K562 (cell line): Measurements from ENCODE around the gene ARID4B. TPM values are rescaled to one million over a fixed set of nuclear protein-coding genes. Genes with fewer than 3 reads are reported as not detected.

Source experiments
- ATAC-seq: fragments of 200-7000 bp; cut with Tn5 transposase; 3 replicates; pipeline ENCODE4 v1.9.1; 2020; ENCODE audit warnings: moderate library complexity
- BruUV-seq: library from RNA; stranded (reverse); fragments of 400-500 nt; replicated peaks from 2 replicates; lab custom pipeline; 2021; lab: Mats Ljungman, UMichigan
- CTCF ChIA-PET: fragments of 300-600 bp; formaldehyde crosslinking; extraction: SDS; loops from one replicate; lab custom pipeline; 2021; ENCODE audit warnings: low intra/inter-chr PET ratio; lab: Yijun Ruan, JAX
- POLR2A ChIA-PET: fragments of 300-600, 350-650 bp; sonication (Branson Sonifier 250); formaldehyde crosslinking; extraction: SDS; loops from one replicate; lab custom pipeline; 2021; ENCODE audit warnings: antibody characterized with exemption, inconsistent platforms; lab: Yijun Ruan, JAX
- DNase-seq, 4 experiments: peaks; one replicate each; pipeline versions ENCODE4 v3.0.0 to v3.0.0-alpha.2; 2011 to 2018; ENCODE audit warnings: low spot score in 3 of 4, mixed read lengths in 3 of 4; ENCODE audit errors: extremely low read depth in 1 of 4
- FAIRE-seq: peaks from 2 replicates; lab custom pipeline; 2011; peaks lifted over from hg19 to GRCh38; lab: Jason Lieb, UNC
- H2AFZ ChIP-seq: 2 replicates; pipeline ENCODE4 v1.6.0; 2011; ENCODE audit warnings: low read depth, low read length, control low read depth, inconsistent platforms
- H3K27ac ChIP-seq: fragments of 200-600 bp; 3 replicates; pipeline ENCODE4 v1.8.0; 2011; ENCODE audit warnings: low read depth, mild to moderate bottlenecking, control low read depth, inconsistent platforms, low read length, moderate library complexity, mixed read lengths; ENCODE audit errors: extremely low read depth
- H3K27me3 ChIP-seq, 2 experiments: fragments of 300-600 bp in 1 of 2; 2 replicates in 1 of 2; 3 replicates in 1 of 2; pipeline versions ENCODE4 v1.6.0 to v1.8.0; 2011; ENCODE audit warnings: inconsistent platforms in 2 of 2, low read length in 2 of 2, mild to moderate bottlenecking in 1 of 2, mixed read lengths in 1 of 2, moderate library complexity in 1 of 2; ENCODE audit not compliant: control insufficient read depth in 2 of 2, insufficient read depth in 2 of 2
- H3K36me3 ChIP-seq: fragments of 300-600 bp; 3 replicates; pipeline ENCODE4 v1.8.0; 2011; ENCODE audit warnings: mild to moderate bottlenecking, low read length, inconsistent platforms; ENCODE audit not compliant: control insufficient read depth, insufficient read depth
- H3K4me1 ChIP-seq, 2 experiments: fragments of 200-600 bp in 1 of 2; replicated peaks in 1 of 2; 2 replicates in 1 of 2; 3 replicates in 1 of 2; pipeline versions ENCODE4 v1.5.1 to v1.8.0; 2011; ENCODE audit warnings: inconsistent platforms in 2 of 2, low read length in 2 of 2, mild to moderate bottlenecking in 1 of 2, mixed read lengths in 1 of 2, moderate library complexity in 1 of 2; ENCODE audit not compliant: control insufficient read depth in 2 of 2, insufficient read depth in 2 of 2
- H3K4me2 ChIP-seq: 2 replicates; pipeline ENCODE4 v1.6.1; 2011; ENCODE audit warnings: low read length, control low read depth, inconsistent platforms, mixed read lengths; ENCODE audit not compliant: insufficient read depth
- H3K4me3 ChIP-seq: fragments of 200-600 bp; sonication (generic), shearing (Covaris generic); 2 replicates; pipeline ENCODE4 v1.5.1; 2016; ENCODE audit warnings: control low read depth, inconsistent platforms
- H3K79me2 ChIP-seq: fragments of 200-600 bp; 3 replicates; pipeline ENCODE4 v1.8.0; 2011; ENCODE audit warnings: low read length, inconsistent platforms; ENCODE audit not compliant: control insufficient read depth, insufficient read depth
- H3K9ac ChIP-seq, 2 experiments: 2 replicates each; pipeline versions ENCODE4 v1.6.0 to v1.6.1; 2011; ENCODE audit warnings: low read depth in 2 of 2, low read length in 2 of 2, control low read depth in 1 of 2, inconsistent platforms in 1 of 2, mild to moderate bottlenecking in 1 of 2, mixed read lengths in 1 of 2; ENCODE audit not compliant: insufficient read depth in 1 of 2
- H3K9me1 ChIP-seq: one replicate; pipeline ENCODE4 v1.6.0; 2011; ENCODE audit warnings: inconsistent platforms, mild to moderate bottlenecking, low read length, moderate library complexity; ENCODE audit not compliant: control insufficient read depth, insufficient read depth
- H3K9me3 ChIP-seq: replicated peaks from 2 replicates; pipeline ENCODE4 v1.5.1; 2011; ENCODE audit warnings: low read depth, low read length, inconsistent platforms; ENCODE audit not compliant: control insufficient read depth, insufficient read depth
- H4K20me1 ChIP-seq: replicated peaks from 2 replicates; pipeline ENCODE4 v1.6.1; 2011; ENCODE audit warnings: low read length, inconsistent platforms, mixed read lengths; ENCODE audit not compliant: control insufficient read depth, insufficient read depth
- ATF6 ChIP-seq: sonication (generic); formaldehyde crosslinking; IDR thresholded peaks from 2 replicates; pipeline ENCODE4 v1.4.0; 2020; ENCODE audit warnings: mild to moderate bottlenecking, missing genetic modification reagents
- ELF2 ChIP-seq: fragments of 250-450 bp; sonication (Bioruptor Pico); IDR thresholded peaks from 2 replicates; pipeline ENCODE4 v1.5.0; 2021; ENCODE audit warnings: mild to moderate bottlenecking
- MLLT1 ChIP-seq, 2 experiments: fragments of 450-650 bp; IDR thresholded peaks; 2 replicates each; pipeline ENCODE4 v1.6.1; 2016
- NCOA4 ChIP-seq: fragments of 450-650 bp; IDR thresholded peaks from 2 replicates; pipeline ENCODE4 v1.6.1; 2018; ENCODE audit warnings: mild to moderate bottlenecking; ENCODE audit not compliant: partially characterized antibody
- NFIC ChIP-seq: fragments of 450-650 bp; IDR thresholded peaks from 2 replicates; pipeline ENCODE4 v1.6.1; 2017; ENCODE audit warnings: mild to moderate bottlenecking, inconsistent platforms
- RAD51 ChIP-seq: fragments of 450-650 bp; IDR thresholded peaks from 2 replicates; pipeline ENCODE4 v1.7.1; 2016; ENCODE audit warnings: low read depth, mild to moderate bottlenecking, borderline replicate concordance
- SREBF2 ChIP-seq: sonication (generic); formaldehyde crosslinking; IDR thresholded peaks from 2 replicates; pipeline ENCODE4 v1.4.0; 2020; ENCODE audit warnings: mild to moderate bottlenecking, missing genetic modification reagents
- SRSF1 ChIP-seq: fragments of 200-400 bp; formaldehyde crosslinking; IDR thresholded peaks from 2 replicates; pipeline ENCODE4 v1.6.1; 2017; ENCODE audit warnings: mild to moderate bottlenecking, low read depth, low read length, moderate library complexity
- ZBTB43 ChIP-seq: sonication (generic); formaldehyde crosslinking; IDR thresholded peaks from 2 replicates; pipeline ENCODE4 v1.8.0; 2023; ENCODE audit warnings: mild to moderate bottlenecking, missing genetic modification reagents
- ZNF354B ChIP-seq: fragments of 250-450 bp; sonication (Bioruptor Pico); IDR thresholded peaks from 2 replicates; pipeline ENCODE4 v1.4.0; 2020
- ZNF408 ChIP-seq: fragments of 250-450 bp; sonication (Bioruptor Pico); IDR thresholded peaks from 2 replicates; pipeline ENCODE4 v1.4.0; 2020; ENCODE audit warnings: low read depth, mild to moderate bottlenecking, moderate library complexity
- ZNF830 ChIP-seq: fragments of 250-450 bp; sonication (Bioruptor Pico); IDR thresholded peaks from 2 replicates; pipeline ENCODE4 v1.5.0; 2021; ENCODE audit warnings: mild to moderate bottlenecking
- ZSCAN32 ChIP-seq: fragments of 450-650 bp; formaldehyde crosslinking; IDR thresholded peaks from 2 replicates; pipeline ENCODE4 v1.4.0; 2020; ENCODE audit warnings: mild to moderate bottlenecking, moderate library complexity
- WGBS: fragments of 100-300 bp; shearing (Covaris generic); methylation state at CpG from one replicate; pipeline ENCODE4 v1.1.6; 2016; ENCODE audit warnings: low coverage, mixed read lengths; ENCODE audit not compliant: insufficient coverage; ENCODE audit errors: missing lambda C conversion rate; 5-methylcytosine and 5-hydroxymethylcytosine counted together
- in situ Hi-C: fragments of 300-500 bp; cut with MboI; formaldehyde crosslinking; loops from 4 replicates; pipeline ENCODE4 v1.15.0; 2018; ENCODE audit warnings: inconsistent platforms, mixed read lengths
- intact Hi-C: fragments of 100-400 bp; cut with micrococcal nuclease; formaldehyde crosslinking; loops from 2 replicates; pipeline ENCODE4 v1.14.2; 2022
- polyA plus RNA-seq, 8 experiments: library from polyadenylated mRNA; depleted of rRNA in 4 of 8; stranded (reverse) in 5 of 8; unstranded in 3 of 8; fragments of >200 nt; fragmentation: Nextera tagmentation in 2 of 8; fragmentation: Illumina TruSeq in 1 of 8; extraction: Ambion mirVana in 2 of 8; extraction: Trizol in 1 of 8; gene quantifications; 2 replicates each; pipeline versions ENCODE4 v1.2.1 to v1.2.3, GENCODE V29; 2011 to 2014; ENCODE audit warnings: inconsistent platforms in 1 of 8, missing spikeins in 1 of 8
- total RNA-seq, 7 experiments: library from RNA; depleted of rRNA in 6 of 7; stranded (reverse); fragments of >200 nt in 6 of 7; fragmentation: Illumina TruSeq in 2 of 7; extraction: Trizol in 2 of 7; gene quantifications; 2 replicates each; pipeline versions ENCODE4 v1.2.1 to v1.2.3, GENCODE V29; 2011 to 2021; ENCODE audit warnings: low replicate concordance in 1 of 7
- TF ChIP-seq, protein P1 (sequence below): fragments of 450-650 bp; formaldehyde crosslinking; IDR thresholded peaks from 2 replicates; pipeline ENCODE4 v1.4.0; 2020; ENCODE audit warnings: mild to moderate bottlenecking, mixed read lengths
- TF ChIP-seq, protein P2 (sequence below): fragments of 250-450 bp; sonication (Bioruptor Pico); IDR thresholded peaks from 2 replicates; pipeline ENCODE4 v1.5.0; 2020; ENCODE audit warnings: mild to moderate bottlenecking

Gene ARID4B
- total and polyA plus RNA-seq, 9 of the 15 experiments (the other 6 are each of a cell fraction or from before 2014, with no cell fraction given), result 8.4 to 38.9 (median 18.5) TPM

DNA sequence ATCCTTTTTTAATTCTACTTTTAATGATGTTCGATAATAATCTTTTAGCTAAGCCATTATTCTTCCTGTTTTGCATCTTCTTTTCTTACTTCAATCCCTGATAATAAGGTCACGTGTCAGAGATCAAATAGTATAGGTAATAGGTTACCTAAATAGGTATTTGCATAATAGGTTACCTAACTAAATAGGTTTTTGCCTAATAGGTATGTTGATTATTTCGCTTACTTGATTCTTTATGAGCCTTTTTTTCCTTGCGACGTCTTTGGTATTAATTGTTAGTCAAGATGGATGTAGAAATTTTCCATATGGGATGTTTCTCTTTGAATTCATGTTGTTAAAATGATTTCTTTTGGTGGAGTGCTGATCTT, 2.9 kb upstream of the ARID4B start:
- Histone ChIP-seq H3K27me3 (no peaks in the 10 kb centered on the region), H3K9ac (peak overlapping the region in 1 of 2 experiments; percentile 92; a peak in 3 of 4 replicates), H2AFZ (0 out of 2 replicates have a peak overlapping the region, but pooled peaks have one; percentile 41), H3K79me2 (peaks cover 91% of the 10 kb centered on the region), H3K36me3 (peaks cover 32% of the 10 kb centered on the region), H3K4me2 (peak overlapping the region; percentile 98), H3K27ac (peak overlapping the region; percentile 97; the same call in 2 of the 3 replicates), H3K9me3 (no peaks in the 10 kb centered on the region), H3K4me1 (peaks cover 11 to 13% of the 10 kb centered on the region in 2 experiments; a peak in 3 of 5 replicates), H4K20me1 (no peaks in the 10 kb centered on the region), H3K4me3 (peak overlapping the region; percentile 82), H3K9me1 (no peaks in the 10 kb centered on the region)
- ChIA-PET POLR2A (interaction anchor here (0.6 to 1.7 kb wide), 5 partner anchors 9 to 84 kb away, joined by 3 to 4 read pairs (median 4); no protein-coding TSS in a partner anchor), CTCF (no interaction called here)
- in situ Hi-C loops, result no loop called here
- ATAC-seq, result no peak
- no peak for FAIRE-seq
- WGBS, result 27% methylated on average over 5 of the region's 5 CpGs
- intact Hi-C loops, result no loop called here
- BruUV-seq, result no TSS peak
- DNase-seq, result no peak
- TF ChIP-seq NCOA4 (no peak), ZSCAN32 (CRISPR knock-in tag) (no peak), SREBF2 (CRISPR knock-in tag) (no peak), SRSF1 (no peak), ZNF354B (CRISPR knock-in tag) (no peak), ATF6 (CRISPR knock-in tag) (no peak), ZNF408 (CRISPR knock-in tag) (no peak), MLLT1 (IDR thresholded peaks at IDR 0.05) (no peak), ELF2 (no peak), NFIC (no peak), RAD51 (peak; percentile 81), ZBTB43 (CRISPR knock-in tag) (no peak), ZNF830 (CRISPR knock-in tag) (no peak)
- TF ChIP-seq, protein P1, sequence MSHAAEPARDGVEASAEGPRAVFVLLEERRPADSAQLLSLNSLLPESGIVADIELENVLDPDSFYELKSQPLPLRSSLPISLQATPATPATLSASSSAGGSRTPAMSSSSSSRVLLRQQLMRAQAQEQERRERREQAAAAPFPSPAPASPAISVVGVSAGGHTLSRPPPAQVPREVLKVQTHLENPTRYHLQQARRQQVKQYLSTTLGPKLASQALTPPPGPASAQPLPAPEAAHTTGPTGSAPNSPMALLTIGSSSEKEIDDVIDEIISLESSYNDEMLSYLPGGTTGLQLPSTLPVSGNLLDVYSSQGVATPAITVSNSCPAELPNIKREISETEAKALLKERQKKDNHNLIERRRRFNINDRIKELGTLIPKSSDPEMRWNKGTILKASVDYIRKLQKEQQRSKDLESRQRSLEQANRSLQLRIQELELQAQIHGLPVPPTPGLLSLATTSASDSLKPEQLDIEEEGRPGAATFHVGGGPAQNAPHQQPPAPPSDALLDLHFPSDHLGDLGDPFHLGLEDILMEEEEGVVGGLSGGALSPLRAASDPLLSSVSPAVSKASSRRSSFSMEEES (CRISPR knock-in tag), result peak; percentile 67
- TF ChIP-seq, protein P2, sequence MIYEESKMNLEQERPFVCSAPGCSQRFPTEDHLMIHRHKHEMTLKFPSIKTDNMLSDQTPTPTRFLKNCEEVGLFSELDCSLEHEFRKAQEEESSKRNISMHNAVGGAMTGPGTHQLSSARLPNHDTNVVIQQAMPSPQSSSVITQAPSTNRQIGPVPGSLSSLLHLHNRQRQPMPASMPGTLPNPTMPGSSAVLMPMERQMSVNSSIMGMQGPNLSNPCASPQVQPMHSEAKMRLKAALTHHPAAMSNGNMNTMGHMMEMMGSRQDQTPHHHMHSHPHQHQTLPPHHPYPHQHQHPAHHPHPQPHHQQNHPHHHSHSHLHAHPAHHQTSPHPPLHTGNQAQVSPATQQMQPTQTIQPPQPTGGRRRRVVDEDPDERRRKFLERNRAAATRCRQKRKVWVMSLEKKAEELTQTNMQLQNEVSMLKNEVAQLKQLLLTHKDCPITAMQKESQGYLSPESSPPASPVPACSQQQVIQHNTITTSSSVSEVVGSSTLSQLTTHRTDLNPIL, result no peak
